ENCODE results near the gene SDF2. TPM values are rescaled to one million over a fixed set of nuclear protein-coding genes. Genes with fewer than 3 reads are reported as not detected.
A peak's percentile ranks its signal among the peaks of the same experiment; 100 is the strongest.

Gene SDF2
- total and polyA plus RNA-seq, 2 experiments from 2014 or later: 32.5 to 54.6 TPM

GRCh38 chr17:28703552-28704218 lies 42.0 kb upstream of the SDF2 start:
- Mint-ChIP-seq H3K9me3 (no peaks in the 10 kb centered on the region; the same call in 2 of the 3 replicates), H3K27ac (0 out of 2 replicates have a peak overlapping the region, but pooled peaks have one; percentile 39), H3K36me3 (ENCODE audit: low read depth) (peaks cover 64% of the 10 kb centered on the region), H3K4me3 (no peak overlapping the region), H3K4me1 (peaks cover 44% of the 10 kb centered on the region), H3K27me3 (ENCODE audit: insufficient read depth, low read depth, poor library complexity) (peaks cover 24% of the 10 kb centered on the region)
- no peaks in the 10 kb centered on the region; the same call in 1 of the 2 replicates for H3K79me2 ChIP-seq (replicated peaks; ENCODE audit: insufficient read depth)
- peaks cover 9% of the 10 kb centered on the region; the same call in 1 of the 2 replicates for H3K4me1 ChIP-seq (ENCODE audit: insufficient read depth)
- no peak overlapping the region for H3K27ac ChIP-seq (ENCODE audit: low read depth)
- peaks cover 7% of the 10 kb centered on the region; the same call in 1 of the 2 replicates for H4K20me1 ChIP-seq (replicated peaks; ENCODE audit: insufficient read depth)
- ATAC-seq: no peak
- H3K4me3 ChIP-seq: no peak overlapping the region
- H3F3A ChIP-seq (replicated peaks; ENCODE audit: low read depth): peaks cover 16% of the 10 kb centered on the region
- no peak for TF ChIP-seq ETS1 (IDR thresholded peaks at IDR 0.05)
- no peak for TF ChIP-seq STAT1 (IDR thresholded peaks at IDR 0.05; ENCODE audit: unreplicated experiment)
- TF ChIP-seq CTCF (conservative IDR thresholded peaks at IDR 0.05; ENCODE audit: low read depth in 2 of 2): no peak
- no peak for TF ChIP-seq ZNF114 (CRISPR knock-in tag; IDR thresholded peaks at IDR 0.05)
- TF ChIP-seq NANOG (IDR thresholded peaks at IDR 0.05; ENCODE audit: borderline replicate concordance): no peak
- no peak for TF ChIP-seq ZNF462 (CRISPR knock-in tag; IDR thresholded peaks at IDR 0.05)
- no peak for TF ChIP-seq JUNB (IDR thresholded peaks at IDR 0.05; ENCODE audit: unreplicated experiment)
- no peak for TF ChIP-seq REST (IDR thresholded peaks at IDR 0.05; ENCODE audit: unreplicated experiment)
- no peaks in the 10 kb centered on the region for H3K9me2 ChIP-seq (ENCODE audit: insufficient read depth)
- H2AFZ ChIP-seq: no peak overlapping the region
- DNase-seq (ENCODE audit: low spot score): no peak
- no peaks in the 10 kb centered on the region for H3K27me3 ChIP-seq (ENCODE audit: insufficient read depth)
- H3K4me2 ChIP-seq: no peak overlapping the region
- peaks cover 9% of the 10 kb centered on the region for H3K36me3 ChIP-seq (ENCODE audit: insufficient read depth)

Data from GM23338 (cell line).